ENCODE results near the gene BANF2.

BANF2 gene

GRCh38 chr20:17757496-17757895 is 57.7 kb downstream of the BANF2 start:
- H3K36me3 ChIP-seq (ENCODE audit: control insufficient read depth, insufficient read depth, low read length), result no peaks in the 10 kb centered on the region
- no peaks in the 10 kb centered on the region for H3K9me3 ChIP-seq (ENCODE audit: control insufficient read depth, low read length)
- H2AFZ ChIP-seq, result no peak overlapping the region
- H3K27ac ChIP-seq, result no peak overlapping the region
- peaks cover 2% of the 10 kb centered on the region for H3K4me1 ChIP-seq
- no peak overlapping the region for H3K9ac ChIP-seq
- TF ChIP-seq, protein P1, sequence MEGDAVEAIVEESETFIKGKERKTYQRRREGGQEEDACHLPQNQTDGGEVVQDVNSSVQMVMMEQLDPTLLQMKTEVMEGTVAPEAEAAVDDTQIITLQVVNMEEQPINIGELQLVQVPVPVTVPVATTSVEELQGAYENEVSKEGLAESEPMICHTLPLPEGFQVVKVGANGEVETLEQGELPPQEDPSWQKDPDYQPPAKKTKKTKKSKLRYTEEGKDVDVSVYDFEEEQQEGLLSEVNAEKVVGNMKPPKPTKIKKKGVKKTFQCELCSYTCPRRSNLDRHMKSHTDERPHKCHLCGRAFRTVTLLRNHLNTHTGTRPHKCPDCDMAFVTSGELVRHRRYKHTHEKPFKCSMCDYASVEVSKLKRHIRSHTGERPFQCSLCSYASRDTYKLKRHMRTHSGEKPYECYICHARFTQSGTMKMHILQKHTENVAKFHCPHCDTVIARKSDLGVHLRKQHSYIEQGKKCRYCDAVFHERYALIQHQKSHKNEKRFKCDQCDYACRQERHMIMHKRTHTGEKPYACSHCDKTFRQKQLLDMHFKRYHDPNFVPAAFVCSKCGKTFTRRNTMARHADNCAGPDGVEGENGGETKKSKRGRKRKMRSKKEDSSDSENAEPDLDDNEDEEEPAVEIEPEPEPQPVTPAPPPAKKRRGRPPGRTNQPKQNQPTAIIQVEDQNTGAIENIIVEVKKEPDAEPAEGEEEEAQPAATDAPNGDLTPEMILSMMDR (IDR thresholded peaks at IDR 0.05), result no peak
- H3K4me3 ChIP-seq (ENCODE audit: low read depth, low read length), result no peak overlapping the region
- no peak overlapping the region for H3K4me2 ChIP-seq (ENCODE audit: low read length)
- H3K79me2 ChIP-seq, result no peaks in the 10 kb centered on the region
- no peaks in the 10 kb centered on the region for H3K27me3 ChIP-seq (ENCODE audit: control insufficient read depth, insufficient read depth, low read length)

DNA sequence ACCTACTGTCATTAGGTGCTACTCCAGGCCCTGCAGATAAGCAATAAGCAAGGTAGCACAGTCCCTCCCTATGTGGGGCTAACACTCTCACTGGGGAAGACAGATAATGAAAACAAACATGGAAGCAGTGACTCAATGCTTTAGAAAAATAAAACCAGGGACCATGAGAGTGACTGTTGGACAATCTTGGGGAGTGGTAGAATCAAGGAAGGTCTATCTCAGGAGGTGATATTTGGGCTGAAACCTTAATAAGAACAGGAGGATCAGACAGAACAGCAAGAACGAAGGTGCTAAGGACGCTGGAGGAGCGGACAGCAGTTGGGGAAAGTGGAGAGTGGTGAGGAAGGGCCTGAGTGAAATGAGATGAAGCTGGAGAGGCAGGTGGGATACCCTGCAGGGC is 58.2 kb downstream of the BANF2 start:
- TF ChIP-seq, protein P1 (IDR thresholded peaks at IDR 0.05), result no peak
- Histone ChIP-seq H3K36me3 (ENCODE audit: control insufficient read depth, insufficient read depth, low read length) (no peaks in the 10 kb centered on the region), H3K27me3 (ENCODE audit: control insufficient read depth, insufficient read depth, low read length) (no peaks in the 10 kb centered on the region), H3K27ac (no peak overlapping the region), H3K4me2 (ENCODE audit: low read length) (no peak overlapping the region), H3K9me3 (ENCODE audit: control insufficient read depth, low read length) (no peaks in the 10 kb centered on the region), H3K9ac (no peak overlapping the region), H3K4me1 (peaks cover 3% of the 10 kb centered on the region), H2AFZ (no peak overlapping the region), H3K4me3 (ENCODE audit: low read depth, low read length) (no peak overlapping the region), H3K79me2 (no peaks in the 10 kb centered on the region)

GRCh38 chr20:17758512-17758911 is 58.7 kb downstream of the BANF2 start:
- Histone ChIP-seq H3K27me3 (ENCODE audit: control insufficient read depth, insufficient read depth, low read length) (no peaks in the 10 kb centered on the region), H3K36me3 (ENCODE audit: control insufficient read depth, insufficient read depth, low read length) (no peaks in the 10 kb centered on the region), H3K4me1 (peaks cover 8% of the 10 kb centered on the region), H2AFZ (no peak overlapping the region), H3K9ac (no peak overlapping the region), H3K79me2 (no peaks in the 10 kb centered on the region), H3K4me3 (ENCODE audit: low read depth, low read length) (no peak overlapping the region), H3K4me2 (ENCODE audit: low read length) (no peak overlapping the region), H3K9me3 (ENCODE audit: control insufficient read depth, low read length) (no peaks in the 10 kb centered on the region), H3K27ac (no peak overlapping the region)
- TF ChIP-seq, protein P1 (IDR thresholded peaks at IDR 0.05), result no peak

- Histone ChIP-seq H3K27ac (no peak overlapping the region), H3K4me3 (ENCODE audit: low read depth, low read length) (no peak overlapping the region), H3K36me3 (ENCODE audit: control insufficient read depth, insufficient read depth, low read length) (no peaks in the 10 kb centered on the region), H3K9me3 (ENCODE audit: control insufficient read depth, low read length) (no peaks in the 10 kb centered on the region), H3K9ac (no peak overlapping the region), H3K4me2 (ENCODE audit: low read length) (no peak overlapping the region), H2AFZ (no peak overlapping the region), H3K79me2 (no peaks in the 10 kb centered on the region), H3K27me3 (ENCODE audit: control insufficient read depth, insufficient read depth, low read length) (no peaks in the 10 kb centered on the region), H3K4me1 (peaks cover 9% of the 10 kb centered on the region)
- TF ChIP-seq, protein P1 (IDR thresholded peaks at IDR 0.05), result no peak
These were observed 59.7 kb downstream of the BANF2 start for GRCh38 chr20:17759449-17759848.

DNA sequence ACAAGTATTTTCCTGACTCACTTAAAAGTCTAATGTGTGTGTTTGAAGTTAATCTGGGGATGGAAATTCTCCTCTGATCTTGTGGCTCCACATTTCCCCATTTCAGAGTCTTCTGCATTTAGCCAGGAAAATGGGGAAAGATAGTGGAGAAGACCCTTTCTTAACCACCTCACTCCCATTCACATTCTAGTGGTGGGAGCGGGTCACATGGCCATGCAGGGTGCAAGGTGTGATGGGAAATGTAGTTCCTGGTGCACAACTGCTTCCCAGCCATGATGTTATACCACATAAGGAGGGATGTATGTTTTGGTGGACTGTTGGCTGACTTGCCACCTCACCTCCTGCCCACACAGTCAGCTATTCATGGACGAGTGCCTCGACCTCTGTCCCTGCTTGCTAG is 61.8 kb downstream of the BANF2 start:
- H3K9ac ChIP-seq, result no peak overlapping the region
- TF ChIP-seq, protein P1 (IDR thresholded peaks at IDR 0.05), result no peak
- H3K36me3 ChIP-seq (ENCODE audit: control insufficient read depth, insufficient read depth, low read length), result no peaks in the 10 kb centered on the region
- H3K9me3 ChIP-seq (ENCODE audit: control insufficient read depth, low read length), result no peaks in the 10 kb centered on the region
- H3K27ac ChIP-seq, result no peak overlapping the region
- H3K4me2 ChIP-seq (ENCODE audit: low read length), result no peak overlapping the region
- H3K27me3 ChIP-seq (ENCODE audit: control insufficient read depth, insufficient read depth, low read length), result no peaks in the 10 kb centered on the region
- H3K4me3 ChIP-seq (ENCODE audit: low read depth, low read length), result no peak overlapping the region
- H3K4me1 ChIP-seq, result peaks cover 9% of the 10 kb centered on the region
- no peak overlapping the region for H2AFZ ChIP-seq
- H3K79me2 ChIP-seq, result no peaks in the 10 kb centered on the region

Measured in parathyroid adenoma (tissue), 2 donors.